Astrocyte (in vitro differentiated cells and primary cell): ENCODE measurements around the gene PCSK5. TPM values are rescaled to one million over a fixed set of nuclear protein-coding genes. Genes with fewer than 3 reads are reported as not detected.

ENCODE experiments used
- DNase-seq: peaks from one replicate; pipeline ENCODE4 v3.0.0-alpha.2; 2010; ENCODE audit warnings: low read depth
- FAIRE-seq: peaks from 2 replicates; lab custom pipeline; 2011; peaks lifted over from hg19 to GRCh38; lab: Jason Lieb, UNC
- H2AFZ ChIP-seq: 2 replicates; pipeline ENCODE4 v1.6.0; 2012; ENCODE audit warnings: low read depth, low read length, inconsistent platforms
- H3K27ac ChIP-seq: 2 replicates; pipeline ENCODE4 v1.5.1; 2011; ENCODE audit warnings: low read depth, low read length, inconsistent platforms
- H3K27me3 ChIP-seq: 2 replicates; pipeline ENCODE4 v1.6.0; 2011; ENCODE audit warnings: low read length, inconsistent platforms; ENCODE audit not compliant: insufficient read depth
- H3K36me3 ChIP-seq: 2 replicates; pipeline ENCODE4 v1.5.1; 2011; ENCODE audit warnings: low read length, inconsistent platforms; ENCODE audit not compliant: insufficient read depth
- H3K4me1 ChIP-seq: 2 replicates; pipeline ENCODE4 v1.5.1; 2011; ENCODE audit warnings: low read length, inconsistent platforms; ENCODE audit not compliant: insufficient read depth
- H3K4me2 ChIP-seq: 2 replicates; pipeline ENCODE4 v1.6.0; 2012; ENCODE audit warnings: low read length, inconsistent platforms
- H3K4me3 ChIP-seq: 2 replicates; pipeline ENCODE4 v1.5.1; 2011; ENCODE audit warnings: low read depth, mild to moderate bottlenecking, low read length, inconsistent platforms; ENCODE audit not compliant: insufficient read depth
- H3K79me2 ChIP-seq: 2 replicates; pipeline ENCODE4 v1.6.0; 2012; ENCODE audit warnings: mild to moderate bottlenecking, low read length, inconsistent platforms; ENCODE audit not compliant: insufficient read depth
- H3K9ac ChIP-seq: 2 replicates; pipeline ENCODE4 v1.6.0; 2012; ENCODE audit warnings: mild to moderate bottlenecking, low read length, inconsistent platforms
- H3K9me3 ChIP-seq: 2 replicates; pipeline ENCODE4 v1.5.1; 2012; ENCODE audit warnings: low read depth, mild to moderate bottlenecking, low read length, inconsistent platforms; ENCODE audit not compliant: insufficient read depth
- H4K20me1 ChIP-seq: 2 replicates; pipeline ENCODE4 v1.6.0; 2012; ENCODE audit warnings: low read length, inconsistent platforms; ENCODE audit not compliant: insufficient read depth
- H3K27ac Mint-ChIP-seq: one replicate; pipeline ENCODE4 v1.8.0; 2021; ENCODE audit warnings: mild to moderate bottlenecking, mixed read lengths; ENCODE audit not compliant: unreplicated experiment
- H3K27me3 Mint-ChIP-seq: one replicate; pipeline ENCODE4 v1.8.0; 2021; ENCODE audit warnings: low read depth, mixed read lengths; ENCODE audit not compliant: unreplicated experiment
- H3K36me3 Mint-ChIP-seq: one replicate; pipeline ENCODE4 v1.8.0; 2021; ENCODE audit warnings: low read depth, mixed read lengths; ENCODE audit not compliant: unreplicated experiment
- H3K4me1 Mint-ChIP-seq: one replicate; pipeline ENCODE4 v1.8.0; 2021; ENCODE audit warnings: low read depth, mixed read lengths; ENCODE audit not compliant: unreplicated experiment
- H3K4me3 Mint-ChIP-seq: one replicate; pipeline ENCODE4 v1.8.0; 2021; ENCODE audit warnings: mild to moderate bottlenecking, moderate library complexity, mixed read lengths; ENCODE audit not compliant: unreplicated experiment
- H3K9me3 Mint-ChIP-seq: one replicate; pipeline ENCODE4 v1.8.0; 2021; ENCODE audit warnings: mild to moderate bottlenecking, mixed read lengths; ENCODE audit not compliant: unreplicated experiment
- EZH2 ChIP-seq: IDR thresholded peaks from 2 replicates; pipeline ENCODE4 v1.6.1; 2012; ENCODE audit warnings: mild to moderate bottlenecking, low read length, inconsistent platforms; ENCODE audit not compliant: insufficient read depth
- total RNA-seq: library from RNA; stranded (reverse); gene quantifications from 2 replicates; pipeline ENCODE4 v1.2.1, GENCODE V29; 2021
- TF ChIP-seq, protein P1 (sequence below): IDR thresholded peaks from 2 replicates; pipeline ENCODE4 v1.5.1; 2011; ENCODE audit warnings: low read depth, mild to moderate bottlenecking, inconsistent platforms, low read length, moderate library complexity; ENCODE audit not compliant: insufficient read depth

The PCSK5 gene
- total RNA-seq, 1 donor from 2014 or later: 13.1 TPM

DNA sequence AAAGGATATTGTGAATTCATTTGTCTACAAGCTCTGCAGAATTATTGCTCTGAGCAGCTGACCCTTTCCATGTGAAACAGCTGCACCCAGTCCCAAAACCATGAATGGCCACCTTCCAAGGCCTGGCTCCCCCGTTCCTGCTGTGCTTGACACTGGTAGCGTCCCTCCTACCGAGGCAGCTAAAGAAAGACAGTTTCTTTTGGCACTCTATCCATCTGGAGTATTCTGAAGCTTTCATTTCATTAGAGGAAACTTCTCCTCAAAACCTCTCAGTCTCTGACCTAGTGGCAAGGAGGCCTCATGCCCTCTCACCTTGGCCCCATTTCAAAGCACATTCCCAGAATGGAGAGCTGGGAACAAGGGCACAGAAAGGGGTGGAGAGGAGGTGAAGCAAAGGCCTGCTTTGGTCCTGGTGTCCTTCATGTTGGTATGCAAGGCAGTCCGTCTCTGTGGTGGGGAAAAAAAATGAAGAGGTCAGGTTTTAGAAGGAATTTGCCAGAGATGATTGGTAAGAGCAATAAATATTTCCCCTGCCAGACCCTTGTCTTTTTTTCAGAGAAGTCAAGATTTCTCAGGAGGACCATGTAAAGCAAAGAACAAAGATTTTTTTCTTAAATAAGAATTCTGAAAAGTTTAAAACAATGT is 271.7 kb downstream of the PCSK5 start:
- Mint-ChIP-seq H3K4me1 (peaks cover 22% of the 10 kb centered on the region), H3K9me3 (no peaks in the 10 kb centered on the region), H3K27ac (peak overlapping the region; percentile 16), H3K27me3 (no peaks in the 10 kb centered on the region), H3K36me3 (peaks cover 11% of the 10 kb centered on the region), H3K4me3 (no peak overlapping the region)
- Histone ChIP-seq H3K9me3 (no peaks in the 10 kb centered on the region), H3K4me1 (peaks cover 10% of the 10 kb centered on the region), H2AFZ (no peak overlapping the region), H3K4me3 (no peak overlapping the region), H3K9ac (peak overlapping the region; percentile 24), H3K4me2 (peak overlapping the region; percentile 45), H4K20me1 (no peaks in the 10 kb centered on the region), H3K36me3 (no peaks in the 10 kb centered on the region), H3K27me3 (no peaks in the 10 kb centered on the region), H3K27ac (peak overlapping the region; percentile 22), H3K79me2 (no peaks in the 10 kb centered on the region)
- FAIRE-seq: no peak
- peak; percentile 54 for DNase-seq
- TF ChIP-seq EZH2: no peak
- TF ChIP-seq, protein P1, sequence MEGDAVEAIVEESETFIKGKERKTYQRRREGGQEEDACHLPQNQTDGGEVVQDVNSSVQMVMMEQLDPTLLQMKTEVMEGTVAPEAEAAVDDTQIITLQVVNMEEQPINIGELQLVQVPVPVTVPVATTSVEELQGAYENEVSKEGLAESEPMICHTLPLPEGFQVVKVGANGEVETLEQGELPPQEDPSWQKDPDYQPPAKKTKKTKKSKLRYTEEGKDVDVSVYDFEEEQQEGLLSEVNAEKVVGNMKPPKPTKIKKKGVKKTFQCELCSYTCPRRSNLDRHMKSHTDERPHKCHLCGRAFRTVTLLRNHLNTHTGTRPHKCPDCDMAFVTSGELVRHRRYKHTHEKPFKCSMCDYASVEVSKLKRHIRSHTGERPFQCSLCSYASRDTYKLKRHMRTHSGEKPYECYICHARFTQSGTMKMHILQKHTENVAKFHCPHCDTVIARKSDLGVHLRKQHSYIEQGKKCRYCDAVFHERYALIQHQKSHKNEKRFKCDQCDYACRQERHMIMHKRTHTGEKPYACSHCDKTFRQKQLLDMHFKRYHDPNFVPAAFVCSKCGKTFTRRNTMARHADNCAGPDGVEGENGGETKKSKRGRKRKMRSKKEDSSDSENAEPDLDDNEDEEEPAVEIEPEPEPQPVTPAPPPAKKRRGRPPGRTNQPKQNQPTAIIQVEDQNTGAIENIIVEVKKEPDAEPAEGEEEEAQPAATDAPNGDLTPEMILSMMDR: no peak

DNA sequence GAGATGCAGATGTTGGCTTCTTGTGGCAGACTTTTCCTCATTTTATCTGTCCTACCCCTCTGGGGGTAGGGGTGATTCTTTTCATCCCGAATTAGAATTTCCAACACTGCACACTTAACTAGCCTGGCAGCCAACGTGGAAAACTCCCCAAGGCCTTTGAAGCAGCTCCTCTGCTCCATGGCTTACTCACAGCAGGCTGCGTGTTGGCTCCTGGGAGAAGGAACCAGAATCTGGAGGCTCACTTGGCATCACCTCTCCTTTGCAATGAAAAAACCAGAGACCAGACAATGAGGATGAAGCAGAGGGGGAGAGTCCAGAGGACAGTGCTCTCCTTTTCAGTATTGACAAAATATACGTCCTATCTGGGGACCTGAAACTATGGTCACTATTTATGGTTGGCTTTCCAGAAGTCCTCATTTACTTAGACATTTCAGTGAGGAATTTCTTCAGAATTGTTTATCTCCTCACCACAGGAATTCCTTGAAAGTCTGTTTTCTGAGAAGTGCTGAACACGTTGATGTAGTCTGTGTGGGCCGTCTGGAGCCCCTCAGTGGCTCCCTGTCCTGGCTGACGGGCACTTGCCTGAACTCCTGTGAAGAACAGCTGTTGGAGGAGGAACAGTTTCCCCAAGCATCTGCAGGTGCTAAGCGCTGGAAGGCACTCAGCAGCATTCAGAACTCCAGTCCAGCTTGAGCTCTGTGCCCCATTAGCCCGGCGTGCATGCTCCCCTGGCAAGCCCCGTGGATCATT is 272.5 kb downstream of the PCSK5 start:
- peak; percentile 84 for DNase-seq
- no peaks in the 10 kb centered on the region for H3K9me3 Mint-ChIP-seq

More for the DNA sequence above, 272.5 kb downstream of the PCSK5 start:
- Histone ChIP-seq H3K4me2 (no peak overlapping the region), H3K27ac (peak overlapping the region; percentile 33), H2AFZ (no peak overlapping the region), H3K9ac (no peak overlapping the region), H4K20me1 (no peaks in the 10 kb centered on the region), H3K27me3 (no peaks in the 10 kb centered on the region), H3K36me3 (no peaks in the 10 kb centered on the region), H3K79me2 (no peaks in the 10 kb centered on the region), H3K4me1 (peaks cover 10% of the 10 kb centered on the region), H3K4me3 (no peak overlapping the region), H3K9me3 (no peaks in the 10 kb centered on the region)
- FAIRE-seq: no peak
- H3K27ac Mint-ChIP-seq: peak overlapping the region; percentile 77
- TF ChIP-seq, protein P1: no peak
- no peak for TF ChIP-seq EZH2
- no peaks in the 10 kb centered on the region for H3K27me3 Mint-ChIP-seq
- H3K36me3 Mint-ChIP-seq: peaks cover 11% of the 10 kb centered on the region
- H3K4me3 Mint-ChIP-seq: no peak overlapping the region
- H3K4me1 Mint-ChIP-seq: peaks cover 22% of the 10 kb centered on the region
